ENCODE measurements around the gene CRK.

DNA sequence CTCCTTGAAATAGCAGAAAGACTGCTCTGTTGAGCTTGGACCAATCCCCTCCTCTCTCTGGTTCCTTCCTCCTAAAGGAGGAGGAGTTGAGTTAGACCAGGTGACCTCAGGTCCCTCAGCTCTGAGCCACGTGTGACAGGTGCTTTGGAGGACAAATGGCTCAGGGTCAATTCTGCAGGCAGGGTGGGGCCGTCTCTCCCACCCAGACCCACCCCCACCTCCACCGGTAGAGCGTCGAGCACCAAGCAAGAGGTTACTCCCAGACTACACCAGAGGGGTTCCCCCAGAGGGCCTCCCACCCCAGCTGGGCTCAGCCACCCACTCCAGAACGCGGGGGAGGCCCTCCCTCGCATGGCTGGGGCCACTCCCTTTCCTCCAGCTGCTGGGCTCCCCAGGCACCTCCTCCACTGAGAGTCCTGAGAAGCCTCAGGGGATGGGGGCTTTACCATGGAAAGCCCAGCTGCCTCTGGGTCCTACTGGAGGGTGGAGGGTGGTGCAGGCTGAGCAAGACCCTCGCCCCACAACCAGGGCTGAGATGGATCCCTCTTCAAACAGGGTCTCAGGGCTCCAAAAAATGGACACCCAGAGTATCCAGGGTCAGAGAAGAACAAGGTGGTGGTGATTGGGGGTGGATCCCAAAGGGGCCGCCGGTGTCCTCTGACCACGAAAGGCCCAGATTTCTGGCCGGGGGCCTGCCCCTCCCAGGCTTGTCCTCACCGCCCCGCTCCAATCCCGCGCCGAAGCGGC is 28.8 kb upstream of the CRK start:
- no peak for TF ChIP-seq REST (IDR thresholded peaks at IDR 0.05; ENCODE audit: low read depth)
- TF ChIP-seq TAF1 (IDR thresholded peaks at IDR 0.05; ENCODE audit: low read depth): 0 out of 2 replicates have a peak, but pooled peaks have one; percentile 18
- TF ChIP-seq TEAD4 (IDR thresholded peaks at IDR 0.05): peak; percentile 47; the same call in 1 of the 2 replicates
- TF ChIP-seq YY1 (IDR thresholded peaks at IDR 0.05; ENCODE audit: low read depth): no peak
- TF ChIP-seq EP300 (IDR thresholded peaks at IDR 0.05; ENCODE audit: borderline replicate concordance): peak; percentile 5; the same call in 1 of the 2 replicates
- no peak for TF ChIP-seq FOXM1 (IDR thresholded peaks at IDR 0.05; ENCODE audit: borderline replicate concordance, low read depth)
- TF ChIP-seq NFIC (IDR thresholded peaks at IDR 0.05): no peak
- no peak for TF ChIP-seq CREB1 (IDR thresholded peaks at IDR 0.05; ENCODE audit: low read depth)

Measured in Ishikawa (cell line).